ENCODE data around the gene PTPRD. TPM values are rescaled to one million over a fixed set of nuclear protein-coding genes. Genes with fewer than 3 reads are reported as not detected.
A peak's percentile ranks its signal among the peaks of the same experiment; 100 is the strongest.

Gene PTPRD
- total RNA-seq, 1 experiment from 2014 or later, result 70.1 TPM

GRCh38 chr9:10387282-10387681 is 225.5 kb downstream of the PTPRD start:
- ChIA-PET POLR2A (no interaction called here), CTCF (no interaction called here)
- no peaks in the 10 kb centered on the region for H3K4me1 ChIP-seq
- no peak overlapping the region for H3K4me3 ChIP-seq (ENCODE audit: low read depth, low read length)
- Mint-ChIP-seq H3K27ac (ENCODE audit: unreplicated experiment) (no peak overlapping the region), H3K4me1 (ENCODE audit: low read depth, unreplicated experiment) (no peaks in the 10 kb centered on the region), H3K27me3 (ENCODE audit: insufficient read depth, unreplicated experiment) (no peaks in the 10 kb centered on the region), H3K4me3 (ENCODE audit: unreplicated experiment) (no peak overlapping the region), H3K36me3 (ENCODE audit: insufficient read depth, unreplicated experiment) (no peaks in the 10 kb centered on the region), H3K9me3 (ENCODE audit: unreplicated experiment) (no peaks in the 10 kb centered on the region)
- no peaks in the 10 kb centered on the region for H3K9me3 ChIP-seq
- no peaks in the 10 kb centered on the region for H3K27me3 ChIP-seq (replicated peaks; ENCODE audit: control insufficient read depth, insufficient read depth, low read length)
- H3K36me3 ChIP-seq (ENCODE audit: control insufficient read depth, insufficient read depth, low read length), result no peaks in the 10 kb centered on the region
- no peak for DNase-seq
- intact Hi-C loops (cut with micrococcal nuclease; ENCODE audit: unreplicated experiment), result no loop called here
- no TSS peak for BruUV-seq (replicated peaks)
- TF ChIP-seq, protein P1, sequence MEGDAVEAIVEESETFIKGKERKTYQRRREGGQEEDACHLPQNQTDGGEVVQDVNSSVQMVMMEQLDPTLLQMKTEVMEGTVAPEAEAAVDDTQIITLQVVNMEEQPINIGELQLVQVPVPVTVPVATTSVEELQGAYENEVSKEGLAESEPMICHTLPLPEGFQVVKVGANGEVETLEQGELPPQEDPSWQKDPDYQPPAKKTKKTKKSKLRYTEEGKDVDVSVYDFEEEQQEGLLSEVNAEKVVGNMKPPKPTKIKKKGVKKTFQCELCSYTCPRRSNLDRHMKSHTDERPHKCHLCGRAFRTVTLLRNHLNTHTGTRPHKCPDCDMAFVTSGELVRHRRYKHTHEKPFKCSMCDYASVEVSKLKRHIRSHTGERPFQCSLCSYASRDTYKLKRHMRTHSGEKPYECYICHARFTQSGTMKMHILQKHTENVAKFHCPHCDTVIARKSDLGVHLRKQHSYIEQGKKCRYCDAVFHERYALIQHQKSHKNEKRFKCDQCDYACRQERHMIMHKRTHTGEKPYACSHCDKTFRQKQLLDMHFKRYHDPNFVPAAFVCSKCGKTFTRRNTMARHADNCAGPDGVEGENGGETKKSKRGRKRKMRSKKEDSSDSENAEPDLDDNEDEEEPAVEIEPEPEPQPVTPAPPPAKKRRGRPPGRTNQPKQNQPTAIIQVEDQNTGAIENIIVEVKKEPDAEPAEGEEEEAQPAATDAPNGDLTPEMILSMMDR (IDR thresholded peaks at IDR 0.05; ENCODE audit: insufficient read depth in 1 of 2, low read depth in 1 of 2, low read length in 1 of 2, severe bottlenecking in 1 of 2, unreplicated experiment in 1 of 2), result no peak

GRCh38 chr9:10371824-10372223 is 241.0 kb downstream of the PTPRD start:
- Mint-ChIP-seq H3K9me3 (ENCODE audit: unreplicated experiment) (no peaks in the 10 kb centered on the region), H3K27ac (ENCODE audit: unreplicated experiment) (no peak overlapping the region), H3K4me1 (ENCODE audit: low read depth, unreplicated experiment) (no peaks in the 10 kb centered on the region), H3K36me3 (ENCODE audit: insufficient read depth, unreplicated experiment) (no peaks in the 10 kb centered on the region), H3K4me3 (ENCODE audit: unreplicated experiment) (no peak overlapping the region), H3K27me3 (ENCODE audit: insufficient read depth, unreplicated experiment) (no peaks in the 10 kb centered on the region)
- Histone ChIP-seq H3K27me3 (replicated peaks; ENCODE audit: control insufficient read depth, insufficient read depth, low read length) (no peaks in the 10 kb centered on the region), H3K9me3 (no peaks in the 10 kb centered on the region), H3K4me1 (no peaks in the 10 kb centered on the region), H3K4me3 (ENCODE audit: low read depth, low read length) (no peak overlapping the region), H3K36me3 (ENCODE audit: control insufficient read depth, insufficient read depth, low read length) (no peaks in the 10 kb centered on the region)
- CTCF ChIA-PET, result no interaction called here
- POLR2A ChIA-PET, result no interaction called here
- TF ChIP-seq, protein P1 (IDR thresholded peaks at IDR 0.05; ENCODE audit: insufficient read depth in 1 of 2, low read depth in 1 of 2, low read length in 1 of 2, severe bottlenecking in 1 of 2, unreplicated experiment in 1 of 2), result no peak
- intact Hi-C loops (cut with micrococcal nuclease; ENCODE audit: unreplicated experiment), result no loop called here
- DNase-seq, result no peak
- BruUV-seq (replicated peaks), result no TSS peak

GRCh38 chr9:10366171-10366779 is 246.5 kb downstream of the PTPRD start:
- H3K27ac Mint-ChIP-seq (ENCODE audit: unreplicated experiment), result no peak overlapping the region
- peak in 1 of 2 experiments; percentile 10 for DNase-seq
- no peaks in the 10 kb centered on the region for H3K27me3 Mint-ChIP-seq (ENCODE audit: insufficient read depth, unreplicated experiment)
- H3K4me3 Mint-ChIP-seq (ENCODE audit: unreplicated experiment), result no peak overlapping the region
- no peaks in the 10 kb centered on the region for H3K27me3 ChIP-seq (replicated peaks; ENCODE audit: control insufficient read depth, insufficient read depth, low read length)
- no TSS peak for BruUV-seq (replicated peaks)
- H3K9me3 Mint-ChIP-seq (ENCODE audit: unreplicated experiment), result no peaks in the 10 kb centered on the region
- H3K4me3 ChIP-seq (ENCODE audit: low read depth, low read length), result no peak overlapping the region
- ChIA-PET POLR2A (no interaction called here), CTCF (no interaction called here)
- H3K36me3 Mint-ChIP-seq (ENCODE audit: insufficient read depth, unreplicated experiment), result no peaks in the 10 kb centered on the region
- no peaks in the 10 kb centered on the region for H3K4me1 Mint-ChIP-seq (ENCODE audit: low read depth, unreplicated experiment)
- no peaks in the 10 kb centered on the region for H3K9me3 ChIP-seq
- no peaks in the 10 kb centered on the region for H3K4me1 ChIP-seq
- intact Hi-C loops (cut with micrococcal nuclease; ENCODE audit: unreplicated experiment), result no loop called here
- H3K36me3 ChIP-seq (ENCODE audit: control insufficient read depth, insufficient read depth, low read length), result no peaks in the 10 kb centered on the region
- TF ChIP-seq, protein P1 (IDR thresholded peaks at IDR 0.05; ENCODE audit: insufficient read depth in 1 of 2, low read depth in 1 of 2, low read length in 1 of 2, severe bottlenecking in 1 of 2, unreplicated experiment in 1 of 2), result peak in 1 of 2 experiments; percentile 33
